GM23338 (cell line): ENCODE measurements around the gene KIRREL3. TPM values are rescaled to one million over a fixed set of nuclear protein-coding genes. Genes with fewer than 3 reads are reported as not detected.

Experiments
- ATAC-seq: fragments of 200-7000 bp; cut with Tn5 transposase; 3 replicates; pipeline ENCODE4 v1.9.1; 2020
- DNase-seq: peaks from one replicate; pipeline ENCODE4 v3.0.0-alpha.2; 2015; ENCODE audit warnings: low spot score
- H2AFZ ChIP-seq: fragments of 200-600 bp; sonication (generic); 2 replicates; pipeline ENCODE4 v1.8.0; 2016; ENCODE audit warnings: antibody characterized with exemption, mild to moderate bottlenecking, moderate library complexity
- H3F3A ChIP-seq: fragments of 200-600 bp; sonication (generic); replicated peaks from 2 replicates; pipeline ENCODE4 v1.8.0; 2017; ENCODE audit warnings: antibody characterized with exemption, mixed run types, low read depth
- H3K27ac ChIP-seq: fragments of 200-600 bp; sonication (generic); 2 replicates; pipeline ENCODE4 v1.6.1; 2016; ENCODE audit warnings: low read depth
- H3K27me3 ChIP-seq: fragments of 200-600 bp; sonication (generic); 2 replicates; pipeline ENCODE4 v1.8.0; 2016; ENCODE audit warnings: mild to moderate bottlenecking, mixed run types, moderate library complexity; ENCODE audit not compliant: insufficient read depth
- H3K36me3 ChIP-seq: fragments of 200-600 bp; sonication (generic); 2 replicates; pipeline ENCODE4 v1.8.0; 2016; ENCODE audit warnings: mild to moderate bottlenecking; ENCODE audit not compliant: insufficient read depth
- H3K4me1 ChIP-seq: fragments of 200-600 bp; sonication (generic); 2 replicates; pipeline ENCODE4 v1.8.0; 2016; ENCODE audit warnings: mild to moderate bottlenecking, moderate library complexity; ENCODE audit not compliant: insufficient read depth
- H3K4me2 ChIP-seq: fragments of 200-600 bp; sonication (generic); 2 replicates; pipeline ENCODE4 v1.7.1; 2017; ENCODE audit warnings: mixed run types
- H3K4me3 ChIP-seq: fragments of 200-600 bp; sonication (generic); 2 replicates; pipeline ENCODE4 v1.6.1; 2016; ENCODE audit warnings: mixed run types
- H3K79me2 ChIP-seq: fragments of 200-600 bp; sonication (generic); replicated peaks from 2 replicates; pipeline ENCODE4 v1.8.0; 2017; ENCODE audit warnings: mild to moderate bottlenecking; ENCODE audit not compliant: insufficient read depth
- H3K9me2 ChIP-seq: fragments of 200-600 bp; sonication (generic); 2 replicates; pipeline ENCODE4 v1.8.0; 2017; ENCODE audit not compliant: insufficient read depth
- H4K20me1 ChIP-seq: fragments of 200-600 bp; sonication (generic); replicated peaks from 2 replicates; pipeline ENCODE4 v1.8.0; 2017; ENCODE audit warnings: mild to moderate bottlenecking; ENCODE audit not compliant: insufficient read depth
- H3K27ac Mint-ChIP-seq: 2 replicates; pipeline ENCODE4 v1.8.0; 2020; ENCODE audit warnings: inconsistent platforms, mild to moderate bottlenecking, moderate library complexity, mixed read lengths
- H3K27me3 Mint-ChIP-seq: 3 replicates; pipeline ENCODE4 v1.8.0; 2022; ENCODE audit warnings: low read depth, mild to moderate bottlenecking, moderate library complexity, mixed read lengths, inconsistent platforms; ENCODE audit not compliant: insufficient read depth, poor library complexity
- H3K36me3 Mint-ChIP-seq: 3 replicates; pipeline ENCODE4 v1.8.0; 2021; ENCODE audit warnings: low read depth, mild to moderate bottlenecking, inconsistent platforms, moderate library complexity, mixed read lengths
- H3K4me1 Mint-ChIP-seq: 3 replicates; pipeline ENCODE4 v1.8.0; 2020; ENCODE audit warnings: mild to moderate bottlenecking, inconsistent platforms, mixed read lengths
- H3K4me3 Mint-ChIP-seq: 3 replicates; pipeline ENCODE4 v1.8.0; 2021; ENCODE audit warnings: moderate library complexity, mild to moderate bottlenecking, inconsistent platforms, mixed read lengths
- H3K9me3 Mint-ChIP-seq: 3 replicates; pipeline ENCODE4 v1.8.0; 2020; ENCODE audit warnings: moderate library complexity, mild to moderate bottlenecking, inconsistent platforms, mixed read lengths
- CREB1 ChIP-seq: fragments of 250-450 bp; sonication (Bioruptor Pico); IDR thresholded peaks from 2 replicates; pipeline ENCODE4 v1.5.0; 2020; ENCODE audit warnings: low read depth, mild to moderate bottlenecking, moderate library complexity
- CTCF ChIP-seq, 2 experiments: fragments of 200-600 bp in 1 of 2; sonication (generic) in 1 of 2; conservative IDR thresholded peaks; 2 replicates each; pipeline versions ENCODE4 v1.5.1 to v1.6.1; 2016 to 2017; ENCODE audit warnings: antibody characterized with exemption in 2 of 2, low read depth in 2 of 2, mild to moderate bottlenecking in 2 of 2, moderate library complexity in 1 of 2
- ETS1 ChIP-seq: IDR thresholded peaks from 2 replicates; pipeline ENCODE4 v1.6.1; 2016; ENCODE audit warnings: antibody characterized with exemption
- EZH2 ChIP-seq: fragments of 200-600 bp; sonication (generic); IDR thresholded peaks from one replicate; pipeline ENCODE4 v1.8.0; 2017; ENCODE audit warnings: antibody characterized with exemption, mild to moderate bottlenecking, low read depth; ENCODE audit not compliant: unreplicated experiment
- EZH2phosphoT487 ChIP-seq: fragments of 200-600 bp; sonication (generic); IDR thresholded peaks from one replicate; pipeline ENCODE4 v1.8.1; 2018; ENCODE audit warnings: antibody characterized with exemption; ENCODE audit not compliant: unreplicated experiment
- JUNB ChIP-seq: IDR thresholded peaks from one replicate; pipeline ENCODE4 v1.6.1; 2016; ENCODE audit warnings: antibody characterized with exemption; ENCODE audit not compliant: unreplicated experiment
- NANOG ChIP-seq: IDR thresholded peaks from 2 replicates; pipeline ENCODE4 v1.6.1; 2016; ENCODE audit warnings: antibody characterized with exemption, borderline replicate concordance
- POLR2AphosphoS5 ChIP-seq: IDR thresholded peaks from 2 replicates; pipeline ENCODE4 v1.6.1; 2016; ENCODE audit warnings: antibody characterized with exemption, low read depth
- REST ChIP-seq: IDR thresholded peaks from one replicate; pipeline ENCODE4 v1.6.1; 2018; ENCODE audit warnings: antibody characterized with exemption; ENCODE audit not compliant: unreplicated experiment
- STAT1 ChIP-seq: IDR thresholded peaks from one replicate; pipeline ENCODE4 v1.6.1; 2016; ENCODE audit warnings: antibody characterized with exemption; ENCODE audit not compliant: unreplicated experiment
- ZNF114 ChIP-seq: fragments of 250-450 bp; sonication (Bioruptor Pico); IDR thresholded peaks from 2 replicates; pipeline ENCODE4 v1.5.0; 2020; ENCODE audit warnings: mild to moderate bottlenecking, moderate library complexity
- ZNF331 ChIP-seq: fragments of 250-450 bp; sonication (Bioruptor Pico); IDR thresholded peaks from 2 replicates; pipeline ENCODE4 v1.5.0; 2020; ENCODE audit warnings: low read depth, mild to moderate bottlenecking, moderate library complexity
- ZNF462 ChIP-seq: fragments of 250-450 bp; sonication (Bioruptor Pico); IDR thresholded peaks from 2 replicates; pipeline ENCODE4 v1.5.0; 2020; ENCODE audit warnings: mild to moderate bottlenecking, moderate library complexity
- polyA plus RNA-seq: library from polyadenylated mRNA; unstranded; fragments of >200 nt; fragmentation: Nextera tagmentation; extraction: Ambion mirVana; gene quantifications from 2 replicates; pipeline ENCODE4 v1.2.1, GENCODE V29; 2016
- total RNA-seq: library from RNA; depleted of rRNA; stranded (reverse); fragments of >200 nt; shearing (Covaris generic); gene quantifications from 2 replicates; pipeline ENCODE4 v1.2.3, GENCODE V29; 2014

Gene KIRREL3
- total and polyA plus RNA-seq, 2 experiments from 2014 or later, result 0.13 to 1.5 TPM

- H3K27ac Mint-ChIP-seq, result no peak overlapping the region; the same call in 1 of the 2 replicates
- no peak for ATAC-seq
Measured at GRCh38 chr11:126489836-126490660, 510.5 kb downstream of the KIRREL3 start.

More at GRCh38 chr11:126489836-126490660, 510.5 kb downstream of the KIRREL3 start:
- Histone ChIP-seq H4K20me1 (no peaks in the 10 kb centered on the region), H3K4me1 (no peaks in the 10 kb centered on the region; the same call in 1 of the 2 replicates), H3K36me3 (no peaks in the 10 kb centered on the region), H3F3A (no peaks in the 10 kb centered on the region), H3K27ac (no peak overlapping the region), H2AFZ (peak overlapping the region; percentile 91), H3K4me3 (no peak overlapping the region), H3K9me2 (no peaks in the 10 kb centered on the region), H3K4me2 (no peak overlapping the region), H3K79me2 (no peaks in the 10 kb centered on the region), H3K27me3 (no peaks in the 10 kb centered on the region)
- Mint-ChIP-seq H3K27me3 (peaks cover 10% of the 10 kb centered on the region), H3K4me3 (no peak overlapping the region), H3K4me1 (peaks cover 42% of the 10 kb centered on the region), H3K36me3 (no peaks in the 10 kb centered on the region), H3K9me3 (no peaks in the 10 kb centered on the region)
- TF ChIP-seq NANOG (no peak), CREB1 (CRISPR knock-in tag) (no peak), ZNF331 (CRISPR knock-in tag) (no peak), ZNF114 (CRISPR knock-in tag) (no peak), REST (no peak), ETS1 (no peak), POLR2AphosphoS5 (no peak), EZH2phosphoT487 (no peak), JUNB (no peak), STAT1 (no peak), CTCF (conservative IDR thresholded peaks at IDR 0.05; ENCODE audit: low read depth in 2 of 2) (no peak), ZNF462 (CRISPR knock-in tag) (no peak), EZH2 (no peak)
- DNase-seq, result no peak
